ENCODE results near the gene RSF1.

GRCh38 chr11:77650123-77650522, 170.4 kb downstream of the RSF1 start:
- TF ChIP-seq ESRRA (CRISPR knock-in tag; IDR thresholded peaks at IDR 0.05; ENCODE audit: borderline replicate concordance), result no peak
- no peak for TF ChIP-seq CTCF (IDR thresholded peaks at IDR 0.05)
- TF ChIP-seq FOXK1 (CRISPR knock-in tag; IDR thresholded peaks at IDR 0.05), result no peak
- TF ChIP-seq USF1 (CRISPR knock-in tag; IDR thresholded peaks at IDR 0.05), result no peak
- TF ChIP-seq ZNF232 (CRISPR knock-in tag; IDR thresholded peaks at IDR 0.05), result no peak
- TF ChIP-seq NR2C2 (CRISPR knock-in tag; IDR thresholded peaks at IDR 0.05), result no peak
- TF ChIP-seq NR1H2 (CRISPR knock-in tag; IDR thresholded peaks at IDR 0.05), result no peak
- TF ChIP-seq ETV6 (CRISPR knock-in tag; IDR thresholded peaks at IDR 0.05), result no peak
- no peak for TF ChIP-seq CREM (CRISPR knock-in tag; IDR thresholded peaks at IDR 0.05)
- TF ChIP-seq ATF1 (CRISPR knock-in tag; IDR thresholded peaks at IDR 0.05), result no peak
- no peak for TF ChIP-seq MAX (CRISPR knock-in tag; IDR thresholded peaks at IDR 0.05)
- no peak for TF ChIP-seq MLX (CRISPR knock-in tag; IDR thresholded peaks at IDR 0.05)

All from WTC11 (cell line).